Stimulated activated naive CD8-positive, alpha-beta T cell treated with anti-CD3 and anti-CD28 coated beads, Interleukin-15, Interleukin-2, amounts not matched to agents 100 ng/mL and 50 ng/mL, for 24 hours (primary cell): ENCODE data around the gene TOM1L2.

Experiments
- H3K27ac Mint-ChIP-seq: one replicate; pipeline ENCODE4 v1.8.0; 2021; ENCODE audit warnings: mild to moderate bottlenecking, mixed read lengths
- H3K27me3 Mint-ChIP-seq: one replicate; pipeline ENCODE4 v1.8.0; 2021; ENCODE audit warnings: mixed read lengths
- H3K36me3 Mint-ChIP-seq: one replicate; pipeline ENCODE4 v1.8.0; 2021; ENCODE audit warnings: low read depth, mixed read lengths
- H3K4me1 Mint-ChIP-seq: one replicate; pipeline ENCODE4 v1.8.0; 2021; ENCODE audit warnings: low read depth, mixed read lengths
- H3K4me3 Mint-ChIP-seq: one replicate; pipeline ENCODE4 v1.8.0; 2021; ENCODE audit warnings: mild to moderate bottlenecking, mixed read lengths
- H3K9me3 Mint-ChIP-seq: one replicate; pipeline ENCODE4 v1.8.0; 2021; ENCODE audit warnings: mixed read lengths

The TOM1L2 gene

GRCh38 chr17:17987187-17987896, 15.1 kb upstream of the TOM1L2 start:
- Mint-ChIP-seq H3K4me3 (no peak overlapping the region), H3K4me1 (peaks cover 2% of the 10 kb centered on the region), H3K9me3 (no peaks in the 10 kb centered on the region), H3K27ac (no peak overlapping the region), H3K36me3 (no peaks in the 10 kb centered on the region), H3K27me3 (no peaks in the 10 kb centered on the region)

DNA sequence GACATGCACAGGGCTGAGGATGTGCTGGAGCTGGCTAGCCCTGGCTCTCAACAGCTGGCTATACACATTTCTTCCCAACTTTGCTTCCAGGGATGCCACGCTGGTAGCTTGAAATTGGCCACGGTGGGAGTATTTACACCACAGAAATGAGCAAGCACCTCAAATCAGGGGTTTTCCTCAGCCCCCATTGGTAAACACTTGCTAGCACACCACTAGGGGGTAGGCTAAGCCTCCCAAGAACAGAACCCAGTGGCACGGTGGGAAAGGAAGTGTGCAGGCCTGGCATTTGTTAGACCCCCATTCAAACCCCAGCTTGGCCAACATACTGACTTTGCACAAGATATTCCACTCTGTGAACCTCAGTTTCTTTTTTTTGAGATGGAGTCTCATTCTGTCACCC, 13.4 kb upstream of the TOM1L2 start:
- H3K4me1 Mint-ChIP-seq, result no peaks in the 10 kb centered on the region
- no peak overlapping the region for H3K27ac Mint-ChIP-seq
- H3K36me3 Mint-ChIP-seq, result no peaks in the 10 kb centered on the region
- no peaks in the 10 kb centered on the region for H3K9me3 Mint-ChIP-seq
- no peaks in the 10 kb centered on the region for H3K27me3 Mint-ChIP-seq
- no peak overlapping the region for H3K4me3 Mint-ChIP-seq

- Mint-ChIP-seq H3K4me1 (no peaks in the 10 kb centered on the region), H3K27me3 (no peaks in the 10 kb centered on the region), H3K36me3 (no peaks in the 10 kb centered on the region), H3K27ac (no peak overlapping the region), H3K9me3 (no peaks in the 10 kb centered on the region), H3K4me3 (no peak overlapping the region)
These were observed 13.0 kb upstream of the TOM1L2 start for GRCh38 chr17:17985153-17985552.

DNA sequence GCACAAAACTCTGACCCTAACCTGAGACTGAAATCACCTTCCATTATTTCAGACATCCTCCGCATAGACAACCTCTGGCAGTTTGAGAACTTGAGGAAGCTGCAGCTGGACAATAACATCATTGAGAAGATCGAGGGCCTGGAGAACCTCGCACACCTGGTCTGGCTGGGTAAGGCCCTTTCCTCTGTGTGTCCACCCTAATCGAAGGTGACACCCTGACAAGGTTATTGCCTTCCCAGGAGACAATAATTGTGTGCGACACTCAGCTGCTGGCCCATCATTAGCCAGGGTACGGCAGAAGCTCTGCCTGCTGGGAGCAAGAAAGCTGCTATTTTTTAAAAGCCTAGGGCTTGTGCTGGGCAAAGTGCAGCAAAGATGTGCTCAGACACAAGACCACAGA, 11.6 kb upstream of the TOM1L2 start:
- no peak overlapping the region for H3K27ac Mint-ChIP-seq
- no peaks in the 10 kb centered on the region for H3K9me3 Mint-ChIP-seq
- no peak overlapping the region for H3K4me3 Mint-ChIP-seq
- no peaks in the 10 kb centered on the region for H3K4me1 Mint-ChIP-seq
- no peaks in the 10 kb centered on the region for H3K27me3 Mint-ChIP-seq
- no peaks in the 10 kb centered on the region for H3K36me3 Mint-ChIP-seq

DNA sequence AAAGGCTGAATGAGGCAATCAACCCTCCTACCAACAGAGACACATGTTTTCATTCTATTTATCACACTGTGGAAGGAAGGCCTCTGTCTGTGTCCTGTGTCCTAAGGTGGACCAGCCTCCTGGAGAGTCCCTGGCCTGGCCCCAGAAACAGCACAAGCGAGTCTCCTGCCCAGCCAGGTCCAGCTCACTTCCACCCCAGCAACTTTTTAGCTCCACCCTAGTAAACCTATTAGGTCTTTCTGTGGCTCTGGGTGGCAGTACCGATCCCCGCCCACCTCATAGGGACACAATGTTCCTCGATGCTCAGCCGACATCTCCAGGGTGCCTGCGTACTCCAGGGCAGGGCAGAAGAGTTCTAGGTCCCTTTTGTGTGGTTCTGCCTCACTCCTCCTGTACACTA, 11.2 kb upstream of the TOM1L2 start:
- no peaks in the 10 kb centered on the region for H3K36me3 Mint-ChIP-seq
- H3K27ac Mint-ChIP-seq, result no peak overlapping the region

GRCh38 chr17:17982801-17983200, 10.6 kb upstream of the TOM1L2 start:
- Mint-ChIP-seq H3K27me3 (no peaks in the 10 kb centered on the region), H3K4me1 (no peaks in the 10 kb centered on the region), H3K4me3 (no peak overlapping the region), H3K27ac (no peak overlapping the region), H3K9me3 (no peaks in the 10 kb centered on the region), H3K36me3 (no peaks in the 10 kb centered on the region)

More for the DNA sequence above, 11.2 kb upstream of the TOM1L2 start:
- Mint-ChIP-seq H3K4me1 (no peaks in the 10 kb centered on the region), H3K9me3 (no peaks in the 10 kb centered on the region), H3K4me3 (no peak overlapping the region), H3K27me3 (no peaks in the 10 kb centered on the region)

GRCh38 chr17:17981330-17981729, 9.1 kb upstream of the TOM1L2 start:
- H3K27me3 Mint-ChIP-seq, result no peaks in the 10 kb centered on the region

GRCh38 chr17:17979778-17980177, 7.6 kb upstream of the TOM1L2 start:
- Mint-ChIP-seq H3K9me3 (no peaks in the 10 kb centered on the region), H3K36me3 (no peaks in the 10 kb centered on the region), H3K27me3 (no peaks in the 10 kb centered on the region), H3K4me3 (no peak overlapping the region), H3K4me1 (no peaks in the 10 kb centered on the region), H3K27ac (no peak overlapping the region)

More at GRCh38 chr17:17981330-17981729, 9.1 kb upstream of the TOM1L2 start:
- Mint-ChIP-seq H3K9me3 (no peaks in the 10 kb centered on the region), H3K4me1 (no peaks in the 10 kb centered on the region), H3K36me3 (no peaks in the 10 kb centered on the region), H3K27ac (no peak overlapping the region), H3K4me3 (no peak overlapping the region)

- Mint-ChIP-seq H3K36me3 (no peaks in the 10 kb centered on the region), H3K27ac (no peak overlapping the region), H3K9me3 (no peaks in the 10 kb centered on the region), H3K4me3 (no peak overlapping the region), H3K4me1 (peaks cover 1% of the 10 kb centered on the region), H3K27me3 (no peaks in the 10 kb centered on the region)
These were observed 6.6 kb upstream of the TOM1L2 start for GRCh38 chr17:17978481-17979424.

GRCh38 chr17:17976931-17977570, 4.9 kb upstream of the TOM1L2 start:
- no peaks in the 10 kb centered on the region for H3K27me3 Mint-ChIP-seq
- H3K36me3 Mint-ChIP-seq, result no peaks in the 10 kb centered on the region
- H3K4me3 Mint-ChIP-seq, result no peak overlapping the region
- H3K9me3 Mint-ChIP-seq, result no peaks in the 10 kb centered on the region
- H3K4me1 Mint-ChIP-seq, result peaks cover 10% of the 10 kb centered on the region
- no peak overlapping the region for H3K27ac Mint-ChIP-seq

DNA sequence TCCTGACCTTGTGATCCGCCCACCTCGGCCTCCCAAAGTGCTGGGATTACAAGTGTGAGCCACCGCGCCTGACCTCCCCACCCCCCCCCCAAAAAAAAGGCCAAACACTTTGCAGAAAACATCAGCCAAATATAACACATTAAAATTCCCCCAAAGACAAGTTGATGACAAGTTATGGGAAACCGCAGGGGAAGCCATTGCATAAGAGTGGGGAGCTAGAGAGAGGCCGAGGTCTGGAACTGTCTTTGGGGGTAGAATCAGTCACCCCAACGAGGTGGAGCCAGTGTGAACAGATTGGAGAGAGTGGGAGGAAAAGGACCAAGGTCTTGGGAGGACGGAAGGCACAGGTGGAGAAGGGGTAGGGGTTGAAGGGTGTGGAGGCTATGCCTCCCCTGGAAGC, 3.2 kb upstream of the TOM1L2 start:
- Mint-ChIP-seq H3K27me3 (no peaks in the 10 kb centered on the region), H3K4me1 (peaks cover 21% of the 10 kb centered on the region), H3K27ac (no peak overlapping the region), H3K9me3 (no peaks in the 10 kb centered on the region), H3K4me3 (no peak overlapping the region), H3K36me3 (no peaks in the 10 kb centered on the region)

DNA sequence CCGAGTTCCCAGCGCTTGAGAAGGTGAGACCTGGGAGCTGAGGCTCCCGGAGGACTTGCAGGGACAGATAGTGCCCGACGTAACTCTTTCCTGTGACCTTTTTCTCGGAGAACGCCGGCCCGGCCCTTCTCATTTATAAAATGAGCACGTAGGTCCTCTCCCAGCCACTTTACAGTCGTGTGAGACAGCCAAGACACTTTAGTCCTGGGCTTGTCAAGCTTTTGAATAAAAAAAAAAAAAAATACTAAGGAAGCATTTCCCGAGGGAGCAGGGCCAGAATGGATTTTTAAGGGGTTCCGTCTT, 703 bp upstream of the TOM1L2 start:
- Mint-ChIP-seq H3K9me3 (no peaks in the 10 kb centered on the region), H3K36me3 (no peaks in the 10 kb centered on the region), H3K27ac (peak overlapping the region; percentile 82), H3K4me1 (peaks cover 35% of the 10 kb centered on the region), H3K27me3 (no peaks in the 10 kb centered on the region), H3K4me3 (peak overlapping the region; percentile 90)

- Mint-ChIP-seq H3K36me3 (no peaks in the 10 kb centered on the region), H3K27me3 (no peaks in the 10 kb centered on the region), H3K27ac (peak overlapping the region; percentile 23), H3K4me3 (peak overlapping the region; percentile 81), H3K9me3 (no peaks in the 10 kb centered on the region), H3K4me1 (peaks cover 47% of the 10 kb centered on the region)
These were observed 622 bp downstream of the TOM1L2 start for GRCh38 chr17:17971431-17972125.

DNA sequence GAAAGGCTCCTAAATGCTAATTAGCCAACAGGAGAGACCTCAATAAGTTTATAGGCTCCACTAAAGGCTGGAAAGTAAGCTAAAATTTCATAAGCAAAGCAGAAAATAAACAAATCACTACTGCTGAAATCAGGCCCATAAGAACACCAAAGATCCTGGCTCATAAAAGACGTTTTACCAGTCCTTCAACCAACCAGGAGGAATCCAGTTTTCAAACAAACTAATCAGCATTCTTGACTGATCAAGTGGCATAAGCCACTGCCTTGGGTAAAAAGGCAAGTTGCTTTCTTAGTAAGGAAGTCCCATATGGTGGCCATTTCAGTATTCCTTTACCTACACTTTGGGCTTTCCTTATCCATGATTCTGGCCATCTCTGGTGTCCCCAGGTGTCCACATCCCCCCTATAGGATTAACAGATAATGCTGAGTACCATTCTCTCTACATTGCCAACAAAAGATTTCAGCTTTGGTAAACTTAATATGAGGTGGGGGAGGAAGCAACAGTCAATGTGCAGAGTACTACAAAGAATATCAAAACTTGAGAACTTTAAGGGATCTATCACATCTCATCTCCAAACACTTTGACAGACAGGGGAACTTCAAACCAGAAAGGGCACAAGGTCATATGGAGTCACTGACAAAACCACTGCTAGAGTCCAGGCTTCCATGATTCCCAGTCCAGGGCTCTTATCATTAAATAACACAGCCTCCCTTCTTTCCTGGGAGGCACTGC, 1.3 kb downstream of the TOM1L2 start:
- H3K4me3 Mint-ChIP-seq, result peak overlapping the region; percentile 81
- H3K27me3 Mint-ChIP-seq, result no peaks in the 10 kb centered on the region
- H3K36me3 Mint-ChIP-seq, result no peaks in the 10 kb centered on the region
- H3K9me3 Mint-ChIP-seq, result no peaks in the 10 kb centered on the region
- peaks cover 54% of the 10 kb centered on the region for H3K4me1 Mint-ChIP-seq
- H3K27ac Mint-ChIP-seq, result peak overlapping the region; percentile 32
